OCI-LY1 (cell line): ENCODE measurements around the gene NUAK1.

Experiments used
- H2AFZ ChIP-seq: fragments of 200-600 bp; sonication (generic), shearing (Covaris generic); 2 replicates; pipeline ENCODE4 v1.6.0; 2014; ENCODE audit warnings: antibody characterized with exemption, mild to moderate bottlenecking, low read length
- H3F3A ChIP-seq: fragments of 200-600 bp; sonication (generic), shearing (Covaris generic); 2 replicates; pipeline ENCODE4 v1.6.0; 2014; ENCODE audit warnings: mild to moderate bottlenecking, antibody characterized with exemption, low read length, moderate library complexity; ENCODE audit not compliant: insufficient read depth
- H3K27ac ChIP-seq: fragments of 200-600 bp; sonication (generic); 2 replicates; pipeline ENCODE4 v1.5.1; 2014; ENCODE audit warnings: low read length, mixed run types, mild to moderate bottlenecking, low read depth; ENCODE audit not compliant: poor library complexity, severe bottlenecking
- H3K27me3 ChIP-seq: fragments of 200-600 bp; sonication (generic); 2 replicates; pipeline ENCODE4 v1.6.0; 2014; ENCODE audit warnings: antibody characterized with exemption, mild to moderate bottlenecking, low read length, moderate library complexity; ENCODE audit not compliant: insufficient read depth
- H3K36me3 ChIP-seq: fragments of 200-600 bp; sonication (generic); 2 replicates; pipeline ENCODE4 v1.6.1; 2014; ENCODE audit warnings: mild to moderate bottlenecking, antibody characterized with exemption, low read length, moderate library complexity, mixed read lengths; ENCODE audit not compliant: insufficient read depth
- H3K4me1 ChIP-seq: fragments of 200-600 bp; sonication (generic); 2 replicates; pipeline ENCODE4 v1.5.1; 2014; ENCODE audit warnings: mild to moderate bottlenecking, low read length, moderate library complexity; ENCODE audit not compliant: insufficient read depth, severe bottlenecking
- H3K4me2 ChIP-seq: fragments of 200-600 bp; sonication (generic), shearing (Covaris generic); 2 replicates; pipeline ENCODE4 v1.6.1; 2014; ENCODE audit warnings: low read length
- H3K4me3 ChIP-seq: fragments of 200-600 bp; sonication (generic); 2 replicates; pipeline ENCODE4 v1.5.1; 2014; ENCODE audit warnings: low read length, low read depth, mild to moderate bottlenecking, mixed read lengths; ENCODE audit not compliant: poor library complexity, severe bottlenecking
- H3K79me2 ChIP-seq: fragments of 200-600 bp; shearing (Covaris generic); 2 replicates; pipeline ENCODE4 v1.6.1; 2016; ENCODE audit warnings: mixed run types, low read length, mixed read lengths; ENCODE audit not compliant: insufficient read depth
- H3K9ac ChIP-seq: fragments of 200-600 bp; sonication (generic), shearing (Covaris generic); 2 replicates; pipeline ENCODE4 v1.6.1; 2014; ENCODE audit warnings: mild to moderate bottlenecking, low read length, mixed read lengths
- H3K9me2 ChIP-seq: fragments of 200-600 bp; sonication (generic), shearing (Covaris generic); 2 replicates; pipeline ENCODE4 v1.6.1; 2014; ENCODE audit warnings: low read depth, mild to moderate bottlenecking, low read length, mixed read lengths
- H3K9me3 ChIP-seq: fragments of 200-600 bp; shearing (Covaris generic); 2 replicates; pipeline ENCODE4 v1.6.1; 2014; ENCODE audit warnings: low read length, mixed read lengths
- H4K20me1 ChIP-seq: fragments of 200-600 bp; sonication (generic), shearing (Covaris generic); 2 replicates; pipeline ENCODE4 v1.6.0; 2016; ENCODE audit warnings: mild to moderate bottlenecking, low read length; ENCODE audit not compliant: insufficient read depth
- CTCF ChIP-seq: fragments of 200-600 bp; sonication (generic), shearing (Covaris generic); IDR thresholded peaks from 2 replicates; pipeline ENCODE4 v1.5.1; 2017; ENCODE audit warnings: mild to moderate bottlenecking, antibody characterized with exemption, low read length, moderate library complexity, mixed read lengths
- EZH2 ChIP-seq: fragments of 200-600 bp; sonication (generic), shearing (Covaris generic); IDR thresholded peaks from 2 replicates; pipeline ENCODE4 v1.8.0; 2017; ENCODE audit warnings: borderline replicate concordance, mixed run types, mild to moderate bottlenecking, antibody characterized with exemption, low read length, moderate library complexity, mixed read lengths

NUAK1 gene

GRCh38 chr12:106090591-106091445 lies 47.9 kb downstream of the NUAK1 start:
- Histone ChIP-seq H4K20me1 (no peaks in the 10 kb centered on the region), H3K79me2 (no peaks in the 10 kb centered on the region), H3K27ac (no peak overlapping the region), H3K4me3 (no peak overlapping the region), H3K9ac (no peak overlapping the region), H2AFZ (no peak overlapping the region), H3K9me3 (no peaks in the 10 kb centered on the region), H3K36me3 (no peaks in the 10 kb centered on the region), H3K27me3 (no peaks in the 10 kb centered on the region), H3K4me1 (no peaks in the 10 kb centered on the region), H3F3A (no peaks in the 10 kb centered on the region), H3K9me2 (no peaks in the 10 kb centered on the region), H3K4me2 (no peak overlapping the region)
- TF ChIP-seq EZH2 (no peak), CTCF (no peak)

- Histone ChIP-seq H3K4me2 (no peak overlapping the region), H3K9me3 (no peaks in the 10 kb centered on the region), H3F3A (no peaks in the 10 kb centered on the region), H3K36me3 (no peaks in the 10 kb centered on the region), H4K20me1 (no peaks in the 10 kb centered on the region), H3K27ac (no peak overlapping the region), H3K9me2 (no peaks in the 10 kb centered on the region), H3K4me3 (no peak overlapping the region), H3K27me3 (no peaks in the 10 kb centered on the region), H3K9ac (no peak overlapping the region), H3K79me2 (no peaks in the 10 kb centered on the region), H3K4me1 (no peaks in the 10 kb centered on the region), H2AFZ (no peak overlapping the region)
- TF ChIP-seq EZH2 (no peak), CTCF (no peak)
Measured at GRCh38 chr12:106089935-106090334, 48.8 kb downstream of the NUAK1 start.

GRCh38 chr12:106088811-106089485 lies 49.8 kb downstream of the NUAK1 start:
- H3K79me2 ChIP-seq, result no peaks in the 10 kb centered on the region
- H3K36me3 ChIP-seq, result no peaks in the 10 kb centered on the region
- no peaks in the 10 kb centered on the region for H3K9me2 ChIP-seq
- H3K4me2 ChIP-seq, result no peak overlapping the region
- no peaks in the 10 kb centered on the region for H4K20me1 ChIP-seq
- H3K9ac ChIP-seq, result no peak overlapping the region
- H3F3A ChIP-seq, result no peaks in the 10 kb centered on the region
- no peaks in the 10 kb centered on the region for H3K4me1 ChIP-seq
- no peaks in the 10 kb centered on the region for H3K9me3 ChIP-seq
- no peak overlapping the region for H2AFZ ChIP-seq
- no peak overlapping the region for H3K27ac ChIP-seq
- no peak for TF ChIP-seq CTCF
- no peak overlapping the region for H3K4me3 ChIP-seq
- no peaks in the 10 kb centered on the region for H3K27me3 ChIP-seq
